HG03095 (cell line): ENCODE measurements around the gene SNRNP25.
A peak's percentile ranks its signal among the peaks of the same experiment; 100 is the strongest.

Experiments
- ATAC-seq: cut with Tn5 transposase; IDR thresholded peaks from one replicate; pipeline ENCODE4 v1.9.1; 2021; ENCODE audit warnings: moderate library complexity; ENCODE audit not compliant: unreplicated experiment

Gene SNRNP25

DNA sequence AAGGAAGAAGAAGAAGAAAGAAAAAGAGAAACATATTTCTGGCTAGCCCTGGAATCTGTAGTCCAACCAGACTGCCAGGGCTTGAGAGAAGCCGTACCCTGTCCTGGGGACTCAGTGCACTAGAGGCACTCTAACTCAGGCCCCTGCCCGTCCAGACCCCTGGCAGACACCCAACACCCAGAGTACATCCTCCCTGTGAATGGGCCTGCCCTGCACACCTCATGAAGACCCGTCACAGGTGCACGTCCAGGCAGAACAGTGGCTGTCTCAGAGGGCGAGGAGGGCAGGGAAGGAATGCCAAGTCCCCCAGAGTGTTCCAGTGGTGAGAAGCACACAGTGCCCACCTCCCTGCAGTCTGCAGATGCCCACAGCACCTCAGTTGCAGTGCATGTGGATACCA, 47.4 kb downstream of the SNRNP25 start:
- no peak for ATAC-seq

DNA sequence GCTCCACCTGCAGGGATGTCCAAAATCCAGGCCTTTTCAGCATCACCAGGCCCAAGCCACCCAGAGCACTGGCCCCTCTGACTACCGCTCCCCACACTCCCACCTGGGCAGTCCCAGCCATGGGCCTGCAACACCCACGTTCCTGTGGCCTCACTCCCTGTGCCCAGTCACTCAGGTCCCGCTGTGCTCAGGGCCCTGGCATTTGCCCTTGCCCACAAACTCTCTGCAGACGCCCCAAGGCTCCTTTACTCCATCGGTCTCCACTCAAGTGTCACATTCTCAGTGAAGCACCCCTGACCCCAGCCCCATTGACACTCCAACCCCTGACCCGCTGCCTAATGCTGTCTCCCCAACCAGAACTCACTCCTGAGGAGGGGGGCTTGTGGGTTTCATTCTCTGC, 48.0 kb downstream of the SNRNP25 start:
- no peak for ATAC-seq

DNA sequence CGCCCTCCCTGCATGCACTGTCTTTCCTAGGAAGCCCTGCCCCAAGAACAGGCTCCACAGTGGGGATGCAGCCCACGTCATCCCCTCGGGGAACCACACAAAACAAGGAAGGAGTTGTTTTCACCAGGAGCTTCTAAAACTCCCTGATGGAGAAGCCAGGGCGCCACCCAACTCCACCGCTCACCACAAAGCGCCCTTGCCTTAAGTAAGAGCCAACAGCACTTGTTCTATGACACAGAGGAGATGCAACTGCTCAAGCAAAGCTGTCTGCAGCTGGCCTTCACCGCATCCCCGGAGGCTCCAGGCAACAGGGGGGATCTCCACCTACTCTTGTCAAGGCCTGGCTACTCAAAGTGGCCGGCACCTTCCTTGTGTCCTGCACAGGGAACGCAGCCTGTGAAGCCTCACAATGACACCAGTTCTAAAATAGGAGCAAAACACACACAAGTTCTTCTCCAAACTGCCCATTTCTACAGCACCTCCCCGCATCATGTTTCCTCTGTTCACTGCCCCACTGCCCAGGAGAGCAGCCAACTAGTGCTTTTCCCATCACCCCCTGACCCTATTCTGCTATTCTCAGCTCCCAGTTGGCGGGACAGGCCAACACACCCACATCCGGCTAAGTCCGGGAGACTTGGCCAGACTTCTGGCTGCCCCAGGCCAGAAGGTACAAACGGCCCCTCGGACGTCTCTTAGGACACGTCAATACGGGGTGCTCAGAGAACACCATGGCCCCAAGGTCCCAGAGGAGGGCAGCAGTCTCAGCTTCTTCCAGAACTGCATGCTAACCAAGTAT, 48.6 kb downstream of the SNRNP25 start:
- no peak for ATAC-seq

- ATAC-seq: no peak
Observed at GRCh38 chr16:104355-104754, 50.7 kb downstream of the SNRNP25 start.

GRCh38 chr16:104928-105327, 51.3 kb downstream of the SNRNP25 start:
- no peak for ATAC-seq

DNA sequence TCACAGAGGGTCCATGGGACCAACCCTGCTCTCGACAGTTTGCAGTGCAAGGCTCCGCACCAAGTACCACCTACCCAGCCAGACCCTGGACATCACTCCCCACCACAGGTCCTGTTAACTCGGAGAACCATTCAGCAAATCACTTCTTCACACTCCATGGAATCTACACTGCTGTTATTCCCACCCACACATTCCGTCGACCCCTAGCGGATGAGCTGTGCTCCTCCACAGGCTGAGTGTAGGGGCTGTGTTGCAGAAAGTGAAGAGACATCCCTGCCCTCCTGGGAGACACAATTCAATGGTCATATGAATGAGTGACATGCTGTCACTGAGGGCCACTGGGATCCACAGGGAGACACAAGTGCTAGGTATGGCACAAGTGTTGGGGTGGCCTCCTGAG, 51.9 kb downstream of the SNRNP25 start:
- ATAC-seq: no peak

DNA sequence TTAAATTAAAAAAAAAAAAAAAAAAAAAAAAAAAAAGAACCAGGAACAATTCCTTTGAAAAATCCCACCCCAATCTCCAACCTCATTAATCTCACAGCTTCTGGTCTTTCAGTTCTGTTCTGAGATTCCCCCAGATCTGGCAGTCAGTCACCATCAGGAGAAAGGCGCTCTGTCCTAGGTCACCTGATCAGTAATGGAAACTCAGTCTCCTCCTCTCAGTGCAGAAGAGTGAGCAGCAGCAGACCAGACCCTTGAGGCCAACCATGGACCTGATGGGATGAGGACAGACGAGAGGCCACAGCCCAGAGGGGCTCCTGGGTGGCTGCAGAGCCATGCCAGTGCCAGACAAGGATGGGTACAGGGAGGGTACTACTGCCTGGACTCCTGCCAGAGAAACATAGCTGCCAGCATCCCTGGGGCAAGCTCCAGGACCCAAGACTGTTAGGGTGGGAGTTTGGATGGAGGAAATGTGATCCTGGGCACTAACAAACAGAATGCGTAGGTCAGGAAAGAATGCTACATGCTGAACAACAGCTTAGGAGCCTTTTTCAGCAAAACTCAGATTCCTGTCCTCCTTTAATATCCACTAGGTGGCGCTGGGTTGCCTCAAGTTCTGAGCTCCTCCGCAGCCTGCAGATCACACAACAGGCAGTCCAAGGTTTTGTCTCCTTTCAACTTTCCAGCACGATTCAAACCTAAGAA, 53.1 kb downstream of the SNRNP25 start:
- ATAC-seq: peak; percentile 50
